Central memory CD8-positive, alpha-beta T cell (primary cell): ENCODE results near the gene STK32A.

Experiments used
- ATAC-seq: fragments of 150-1000 bp; cut with Tn5 transposase; replicated peaks from 2 replicates; pipeline ENCODE4 v1.10.0; 2022; ENCODE audit warnings: mild to moderate bottlenecking, moderate FRiP score, moderate number of reproducible peaks; ENCODE audit not compliant: poor library complexity, severe bottlenecking; ENCODE audit errors: extremely low read depth
- DNase-seq, 2 donors: peaks; one replicate each; pipeline ENCODE4 v3.0.0; 2021; ENCODE audit warnings: low spot score in 2 of 2
- H3K27ac Mint-ChIP-seq: one replicate; pipeline ENCODE4 v1.8.0; 2022; ENCODE audit warnings: low read depth, mild to moderate bottlenecking, moderate library complexity, mixed read lengths
- H3K27me3 Mint-ChIP-seq: one replicate; pipeline ENCODE4 v1.8.0; 2022; ENCODE audit warnings: mixed read lengths
- H3K36me3 Mint-ChIP-seq: one replicate; pipeline ENCODE4 v1.8.0; 2022; ENCODE audit warnings: mild to moderate bottlenecking, moderate library complexity, mixed read lengths; ENCODE audit not compliant: insufficient read depth
- H3K4me1 Mint-ChIP-seq: one replicate; pipeline ENCODE4 v1.8.0; 2022; ENCODE audit warnings: mixed read lengths
- H3K4me3 Mint-ChIP-seq: one replicate; pipeline ENCODE4 v1.8.0; 2022; ENCODE audit warnings: mild to moderate bottlenecking, moderate library complexity, mixed read lengths
- H3K9me3 Mint-ChIP-seq: one replicate; pipeline ENCODE4 v1.8.0; 2022; ENCODE audit warnings: mixed read lengths

The STK32A gene

DNA sequence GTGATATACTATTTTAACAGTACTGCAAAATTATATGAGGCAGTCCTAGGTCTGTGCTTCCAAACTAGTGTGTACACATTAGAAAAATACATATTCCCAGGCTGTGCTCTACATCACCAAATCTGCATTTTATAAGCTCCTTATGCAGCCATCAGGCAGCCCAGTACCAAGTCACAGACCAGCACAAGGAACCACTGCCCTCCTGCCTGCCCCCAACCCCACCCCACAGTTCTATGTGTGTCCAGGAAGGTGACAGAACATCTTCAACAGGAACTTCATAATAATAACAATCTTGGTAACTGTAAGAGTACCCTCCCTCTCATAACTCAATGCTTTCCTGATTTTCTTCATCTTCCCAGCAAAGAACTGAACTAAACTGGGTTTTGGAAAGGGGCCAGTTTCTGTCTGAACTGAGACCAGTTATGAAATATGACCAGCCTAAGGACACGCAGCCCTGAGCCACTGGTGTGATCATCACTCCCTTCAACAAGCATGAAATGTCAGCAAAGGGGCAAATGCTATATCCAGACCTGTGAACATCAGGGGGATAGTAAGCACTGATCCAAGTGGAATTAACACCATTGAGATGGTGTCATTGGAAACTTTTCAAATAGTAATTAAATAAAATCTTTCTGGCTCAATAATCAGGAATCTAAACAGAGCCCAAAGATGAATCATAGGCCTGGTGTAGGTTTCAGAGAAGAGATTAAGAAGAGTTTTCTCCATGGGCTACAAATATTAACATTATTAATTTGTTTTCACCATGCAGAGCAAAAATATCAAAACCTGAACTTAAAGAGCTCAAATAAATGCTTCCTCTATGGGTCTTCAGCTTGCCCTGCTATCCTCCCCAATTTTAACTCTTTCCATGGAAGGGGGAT lies 192.9 kb downstream of the STK32A start:
- no peak overlapping the region for H3K4me3 Mint-ChIP-seq
- peaks cover 20% of the 10 kb centered on the region for H3K27me3 Mint-ChIP-seq
- no peak for DNase-seq

DNA sequence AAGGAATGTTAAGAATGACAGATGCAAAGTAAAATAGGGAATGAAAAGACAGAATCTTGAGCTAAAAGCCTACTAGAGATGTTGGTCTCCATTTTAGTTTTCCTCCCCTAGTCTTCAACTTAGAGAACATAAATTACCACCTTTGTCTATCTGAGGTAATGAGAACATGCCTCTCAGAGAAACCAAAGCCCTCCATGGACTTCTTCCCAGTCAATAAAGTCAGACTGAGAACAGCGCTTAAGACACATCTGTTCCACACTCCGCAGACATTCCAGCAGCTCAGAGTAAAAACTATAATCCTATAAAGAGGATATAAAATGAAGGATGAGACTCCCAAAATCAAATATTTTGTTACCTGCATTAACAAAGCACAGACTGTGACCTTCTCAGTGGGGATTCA lies 195.8 kb downstream of the STK32A start:
- no peaks in the 10 kb centered on the region for H3K36me3 Mint-ChIP-seq
- no peak overlapping the region for H3K27ac Mint-ChIP-seq
- no peaks in the 10 kb centered on the region for H3K9me3 Mint-ChIP-seq
- H3K27me3 Mint-ChIP-seq, result peaks cover 32% of the 10 kb centered on the region
- DNase-seq (no peak), ATAC-seq (no peak)
- no peak overlapping the region for H3K4me3 Mint-ChIP-seq
- H3K4me1 Mint-ChIP-seq, result no peaks in the 10 kb centered on the region

More for the DNA sequence above, 192.9 kb downstream of the STK32A start:
- Mint-ChIP-seq H3K9me3 (no peaks in the 10 kb centered on the region), H3K4me1 (no peaks in the 10 kb centered on the region), H3K36me3 (no peaks in the 10 kb centered on the region), H3K27ac (no peak overlapping the region)
- no peak for ATAC-seq

DNA sequence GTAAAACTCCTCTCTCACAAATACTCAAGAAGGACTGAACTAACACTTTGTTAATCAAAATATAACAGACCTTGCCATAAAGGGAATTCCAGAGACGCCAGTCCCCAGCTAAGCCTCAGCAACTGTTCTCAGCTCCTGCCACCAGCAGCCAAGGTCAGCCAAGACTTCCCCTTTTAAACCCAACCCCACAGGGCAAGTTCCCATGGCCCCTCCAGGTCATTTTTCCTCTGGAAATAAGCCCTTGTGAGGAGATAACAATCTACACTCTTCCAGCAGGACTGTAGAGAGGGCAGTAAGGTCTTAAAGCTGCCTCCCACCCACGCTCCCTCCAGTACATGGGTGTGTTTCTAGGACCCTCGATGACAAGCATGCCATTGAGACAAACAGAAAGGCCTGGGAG lies 196.8 kb downstream of the STK32A start:
- Mint-ChIP-seq H3K4me3 (no peak overlapping the region), H3K4me1 (no peaks in the 10 kb centered on the region), H3K27ac (no peak overlapping the region), H3K9me3 (no peaks in the 10 kb centered on the region), H3K27me3 (peaks cover 37% of the 10 kb centered on the region), H3K36me3 (no peaks in the 10 kb centered on the region)
- ATAC-seq (no peak), DNase-seq (no peak)

DNA sequence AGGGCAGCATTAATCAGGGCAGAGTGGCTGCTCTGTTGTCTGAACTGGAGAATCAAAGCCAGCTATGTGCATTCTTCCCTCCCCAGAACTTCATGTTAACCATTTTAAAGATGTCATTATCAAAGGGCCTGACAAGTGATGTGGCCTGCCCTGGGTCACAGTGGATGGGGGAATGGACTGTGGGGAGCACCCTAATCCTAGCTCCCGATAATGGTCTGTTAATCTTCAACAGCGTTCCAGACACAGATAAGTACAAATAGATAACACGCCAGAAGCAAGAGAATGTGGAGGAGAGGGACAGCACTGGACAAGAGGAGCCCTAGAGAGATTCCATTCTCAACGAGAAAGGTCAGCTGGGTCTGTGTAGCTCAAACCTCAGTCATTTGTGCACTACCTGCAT lies 197.5 kb downstream of the STK32A start:
- no peaks in the 10 kb centered on the region for H3K4me1 Mint-ChIP-seq
- no peak for DNase-seq
- peaks cover 42% of the 10 kb centered on the region for H3K27me3 Mint-ChIP-seq

DNA sequence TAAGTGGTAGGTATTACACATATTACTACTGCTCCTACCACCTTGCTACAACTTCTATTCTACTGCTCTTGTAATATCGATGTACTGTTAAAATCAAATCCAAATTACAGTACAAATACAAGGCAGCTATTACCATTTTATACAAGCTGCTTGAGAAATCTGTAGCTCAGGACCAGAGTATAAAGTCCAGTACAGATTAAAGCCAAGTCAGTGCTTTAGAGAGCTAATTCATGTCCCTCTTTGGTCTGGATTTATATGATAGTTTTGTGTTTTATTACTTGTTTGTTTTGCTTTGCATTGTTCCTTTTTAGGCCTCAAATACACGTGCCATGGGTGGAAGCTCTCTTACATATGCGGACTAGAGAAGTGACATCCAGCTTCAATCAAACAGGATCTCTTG lies 199.2 kb downstream of the STK32A start:
- Mint-ChIP-seq H3K4me3 (no peak overlapping the region), H3K36me3 (no peaks in the 10 kb centered on the region), H3K27ac (no peak overlapping the region), H3K9me3 (no peaks in the 10 kb centered on the region), H3K27me3 (peaks cover 47% of the 10 kb centered on the region), H3K4me1 (no peaks in the 10 kb centered on the region)
- no peak for ATAC-seq
- no peak for DNase-seq

More for the DNA sequence above, 197.5 kb downstream of the STK32A start:
- no peak overlapping the region for H3K4me3 Mint-ChIP-seq
- no peak for ATAC-seq
- no peaks in the 10 kb centered on the region for H3K9me3 Mint-ChIP-seq
- no peaks in the 10 kb centered on the region for H3K36me3 Mint-ChIP-seq
- H3K27ac Mint-ChIP-seq, result no peak overlapping the region

DNA sequence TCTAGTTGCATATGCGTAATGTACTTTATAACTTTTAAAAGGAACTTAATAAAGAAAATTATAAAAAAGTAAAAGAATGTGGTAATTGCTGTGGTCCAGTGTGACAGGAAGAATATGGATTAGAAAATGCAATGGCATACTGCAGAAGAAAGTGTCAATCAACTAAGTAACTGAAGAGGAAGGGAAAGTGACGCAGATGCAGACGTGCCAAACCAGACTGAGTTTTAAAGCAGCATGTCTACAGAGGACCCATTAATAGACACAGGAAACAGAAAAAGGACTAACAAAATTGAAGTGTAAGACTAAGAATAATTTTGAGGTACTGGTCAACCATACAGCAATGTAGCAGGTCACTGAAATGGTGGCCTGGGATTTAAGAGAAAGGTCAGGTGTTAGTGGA lies 201.8 kb downstream of the STK32A start:
- Mint-ChIP-seq H3K36me3 (no peaks in the 10 kb centered on the region), H3K4me3 (no peak overlapping the region), H3K27me3 (peaks cover 54% of the 10 kb centered on the region), H3K4me1 (no peaks in the 10 kb centered on the region), H3K9me3 (no peaks in the 10 kb centered on the region), H3K27ac (no peak overlapping the region)
- no peak for ATAC-seq
- DNase-seq, result no peak

DNA sequence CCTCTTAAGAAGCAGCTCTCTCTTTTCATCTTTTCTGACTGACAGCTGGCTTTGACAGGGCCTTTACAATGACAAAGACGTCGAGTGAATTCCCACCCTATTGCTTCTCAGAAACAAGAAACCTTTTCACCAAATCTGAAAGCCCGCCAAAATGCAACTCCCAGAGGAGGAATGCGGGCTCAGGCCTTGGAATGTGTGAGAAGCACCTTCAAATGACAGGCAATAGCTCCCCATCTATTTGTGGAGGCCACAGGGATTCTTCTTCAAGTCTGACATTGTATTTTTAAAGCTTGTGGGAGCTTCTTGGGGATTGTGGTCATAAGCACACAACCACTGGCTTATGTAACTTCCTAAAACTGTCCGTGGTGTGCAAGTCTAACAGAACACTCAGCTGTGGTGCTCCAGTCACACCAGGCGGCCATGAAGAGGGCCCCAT lies 202.4 kb downstream of the STK32A start:
- no peaks in the 10 kb centered on the region for H3K9me3 Mint-ChIP-seq
- no peak for DNase-seq

More for the DNA sequence above, 202.4 kb downstream of the STK32A start:
- Mint-ChIP-seq H3K4me3 (no peak overlapping the region), H3K27me3 (peaks cover 54% of the 10 kb centered on the region), H3K4me1 (no peaks in the 10 kb centered on the region), H3K36me3 (no peaks in the 10 kb centered on the region), H3K27ac (no peak overlapping the region)
- ATAC-seq, result no peak
